GM12892 (cell line): ENCODE measurements around the gene NCK2.

Source experiments
- POLR2A ChIP-seq: IDR thresholded peaks from 2 replicates; pipeline ENCODE4 v1.6.1; 2011; ENCODE audit warnings: low read depth, low read length, control low read depth
- TAF1 ChIP-seq: IDR thresholded peaks from 2 replicates; pipeline ENCODE4 v1.6.1; 2011; ENCODE audit warnings: low read depth, mild to moderate bottlenecking, control low read depth, low read length, borderline replicate concordance

- no peak for TF ChIP-seq POLR2A
- no peak for TF ChIP-seq TAF1
Measured at GRCh38 chr2:105886687-105887086, 142.0 kb downstream of the NCK2 start.
